ENCODE data around the gene KREMEN2.
"Not testable (repeated sequence)": the region's sequence is repeated elsewhere in the genome, so short reads cannot be mapped to it uniquely, and the experiment has no call there.

KREMEN2 gene

GRCh38 chr16:2963723-2964474, at the start of gene KREMEN2:
TSS of gene KREMEN2 (plus strand) at chr16:2964275. CDS start at chr16:2964521, 246 bp downstream.
- FAIRE-seq = peak; percentile 5

- no peak for FAIRE-seq
Observed at GRCh38 chr16:2915196-2915929, 48.7 kb upstream of the KREMEN2 start.

GRCh38 chr16:2919511-2920255, 44.4 kb upstream of the KREMEN2 start:
- peak; percentile 11 for FAIRE-seq

GRCh38 chr16:2923481-2923880, 40.6 kb upstream of the KREMEN2 start:
- no peak for FAIRE-seq

GRCh38 chr16:2924901-2925755, 38.9 kb upstream of the KREMEN2 start:
- no peak for FAIRE-seq

GRCh38 chr16:2925951-2926649, 38.0 kb upstream of the KREMEN2 start:
- no peak for FAIRE-seq

GRCh38 chr16:2926650-2926999, 37.5 kb upstream of the KREMEN2 start:
- no peak for FAIRE-seq

- FAIRE-seq = no peak
Observed at GRCh38 chr16:2927010-2927646, 36.9 kb upstream of the KREMEN2 start.

GRCh38 chr16:2928151-2928550, 35.9 kb upstream of the KREMEN2 start:
- FAIRE-seq = not testable (repeated sequence)

- FAIRE-seq = no peak
Observed at GRCh38 chr16:2928796-2929195, 35.3 kb upstream of the KREMEN2 start.

GRCh38 chr16:2929693-2930092, 34.4 kb upstream of the KREMEN2 start:
- FAIRE-seq = no peak

GRCh38 chr16:2930236-2930635, 33.8 kb upstream of the KREMEN2 start:
- no peak for FAIRE-seq

- FAIRE-seq = not testable (repeated sequence)
Observed at GRCh38 chr16:2931231-2931914, 32.7 kb upstream of the KREMEN2 start.

- FAIRE-seq = no peak
Observed at GRCh38 chr16:2933136-2933535, 30.9 kb upstream of the KREMEN2 start.

GRCh38 chr16:2933701-2934100, 30.4 kb upstream of the KREMEN2 start:
- FAIRE-seq = no peak

GRCh38 chr16:2934450-2934849, 29.6 kb upstream of the KREMEN2 start:
- no peak for FAIRE-seq

- no peak for FAIRE-seq
Observed at GRCh38 chr16:2936436-2937011, 27.6 kb upstream of the KREMEN2 start.

GRCh38 chr16:2937170-2937569, 26.9 kb upstream of the KREMEN2 start:
- no peak for FAIRE-seq

- FAIRE-seq = no peak
Observed at GRCh38 chr16:2938206-2938605, 25.9 kb upstream of the KREMEN2 start.

- no peak for FAIRE-seq
Observed at GRCh38 chr16:2939968-2940367, 24.1 kb upstream of the KREMEN2 start.

- FAIRE-seq = no peak
Observed at GRCh38 chr16:2942045-2942444, 22.0 kb upstream of the KREMEN2 start.
